HepG2 (cell line): Measurements from ENCODE around the gene RDH8. TPM values are rescaled to one million over a fixed set of nuclear protein-coding genes. Genes with fewer than 3 reads are reported as not detected.

Experiments
- MLLT10 ChIP-seq: sonication (generic); formaldehyde crosslinking; IDR thresholded peaks from 2 replicates; pipeline ENCODE4 v1.4.0; 2020; ENCODE audit warnings: missing genetic modification reagents
- NR2C2 ChIP-seq: sonication (generic); formaldehyde crosslinking; IDR thresholded peaks from 2 replicates; pipeline ENCODE4 v1.4.0; 2020; ENCODE audit warnings: missing genetic modification reagents, mild to moderate bottlenecking, moderate library complexity, borderline replicate concordance
- NR3C1 ChIP-seq: sonication (generic); formaldehyde crosslinking; IDR thresholded peaks from 2 replicates; pipeline ENCODE4 v1.4.0; 2020; ENCODE audit warnings: missing genetic modification reagents
- RXRB ChIP-seq: IDR thresholded peaks from 2 replicates; pipeline ENCODE4 v1.6.1; 2016; ENCODE audit warnings: borderline replicate concordance, missing genetic modification reagents, missing compliant biosample characterization
- SUZ12 ChIP-seq: fragments of 150-350 bp; IDR thresholded peaks from 2 replicates; pipeline ENCODE4 v1.6.1; 2014; ENCODE audit warnings: low read depth, low read length
- ZFY ChIP-seq: sonication (generic); formaldehyde crosslinking; IDR thresholded peaks from 2 replicates; pipeline ENCODE4 v1.4.0; 2020; ENCODE audit warnings: missing genetic modification reagents
- ZMYM4 ChIP-seq: sonication (generic); formaldehyde crosslinking; IDR thresholded peaks from 2 replicates; pipeline ENCODE4 v1.8.1; 2023; ENCODE audit warnings: mild to moderate bottlenecking, missing genetic modification reagents
- ZNF180 ChIP-seq: sonication (generic); formaldehyde crosslinking; IDR thresholded peaks from 2 replicates; pipeline ENCODE4 v1.4.0; 2020; ENCODE audit warnings: low read depth, missing genetic modification reagents, borderline replicate concordance
- ZNF451 ChIP-seq: sonication (generic); formaldehyde crosslinking; IDR thresholded peaks from 2 replicates; pipeline ENCODE4 v1.5.0; 2020; ENCODE audit warnings: mild to moderate bottlenecking, missing genetic modification reagents
- polyA plus RNA-seq, 8 experiments: library from polyadenylated mRNA; depleted of rRNA in 3 of 8; stranded (reverse) in 7 of 8; unstranded in 1 of 8; fragments of >200 nt; fragmentation: Illumina TruSeq in 4 of 8; extraction: Trizol in 4 of 8; gene quantifications; 2 replicates each; pipeline versions ENCODE4 v1.2.1 to v1.2.3, GENCODE V29; 2011 to 2016; ENCODE audit warnings: low read depth in 4 of 8, missing spikeins in 1 of 8, mixed read lengths in 1 of 8; ENCODE audit not compliant: insufficient read depth in 1 of 8
- total RNA-seq, 5 experiments: library from RNA; depleted of rRNA; stranded (reverse); fragments of >200 nt; fragmentation: Illumina TruSeq; extraction: Trizol; gene quantifications; 2 replicates each; pipeline ENCODE4 v1.2.3, GENCODE V29; 2016; ENCODE audit warnings: low read depth in 1 of 5
- TF ChIP-seq, protein P1 (sequence below): sonication (generic); formaldehyde crosslinking; IDR thresholded peaks from 2 replicates; pipeline ENCODE4 v1.8.1; 2023; ENCODE audit warnings: mild to moderate bottlenecking, moderate library complexity, missing genetic modification reagents
- TF ChIP-seq, protein P2 (sequence below): IDR thresholded peaks from 2 replicates; pipeline ENCODE4 v1.6.1; 2016; ENCODE audit warnings: low read depth
- TF ChIP-seq, protein P3 (sequence below): IDR thresholded peaks from 2 replicates; pipeline ENCODE4 v1.4.0; 2020; ENCODE audit warnings: mild to moderate bottlenecking, missing genetic modification reagents
- TF ChIP-seq, protein P4 (sequence below): sonication (generic); formaldehyde crosslinking; conservative IDR thresholded peaks from 2 replicates; pipeline ENCODE4 v1.8.0; 2022; ENCODE audit warnings: mild to moderate bottlenecking, moderate library complexity, missing genetic modification reagents
- TF ChIP-seq, protein P5 (sequence below): sonication (generic); formaldehyde crosslinking; IDR thresholded peaks from 2 replicates; pipeline ENCODE4 v1.4.0; 2020; ENCODE audit warnings: missing genetic modification reagents
- TF ChIP-seq, protein P6 (sequence below): sonication (generic); formaldehyde crosslinking; IDR thresholded peaks from 2 replicates; pipeline ENCODE4 v1.4.0; 2020; ENCODE audit warnings: mild to moderate bottlenecking, missing genetic modification reagents

RDH8 gene
- total and polyA plus RNA-seq, 2 of the 13 experiments (the other 11 are each of a cell fraction or from before 2014, with no cell fraction given) = not detected

DNA sequence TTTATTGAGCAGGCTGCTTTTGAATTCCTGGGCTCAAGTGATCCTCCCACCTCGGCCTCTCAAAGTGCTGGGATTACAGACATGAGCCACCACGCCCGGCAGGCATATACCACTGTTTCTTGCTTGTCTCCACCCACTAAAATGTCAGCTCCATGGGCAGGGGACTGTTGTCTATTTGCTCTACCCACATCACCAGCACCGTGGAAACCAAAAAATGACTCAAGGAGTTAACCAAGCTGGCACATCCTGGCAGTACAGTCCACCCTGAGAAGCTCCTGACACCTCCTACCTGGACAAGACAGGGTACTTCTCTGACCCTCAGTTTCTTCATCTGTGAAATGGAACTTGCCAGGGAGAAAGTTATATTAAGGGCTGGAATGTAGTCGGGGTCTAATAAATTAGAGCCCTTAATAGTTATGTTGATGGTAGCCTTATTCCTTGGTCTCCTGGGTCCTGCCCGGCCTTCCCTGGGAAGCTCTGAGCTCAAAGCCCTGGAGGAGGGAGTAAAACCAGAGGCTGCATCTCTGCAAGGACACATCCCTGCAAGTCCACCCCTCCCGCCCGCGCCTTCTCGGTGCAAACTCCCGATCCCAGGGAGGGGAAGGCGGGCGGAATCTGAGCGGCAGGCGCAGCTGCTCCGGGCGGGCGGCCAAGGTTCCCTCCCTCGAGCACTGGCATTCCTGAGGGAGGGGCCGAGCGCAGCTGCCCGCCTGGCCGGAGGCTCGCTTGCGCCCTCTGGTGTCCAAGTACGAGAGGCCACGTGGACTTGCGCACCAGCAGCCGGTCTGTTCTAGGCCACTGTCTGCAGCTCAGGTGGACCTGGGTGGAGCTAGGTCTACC lies 14.1 kb downstream of the RDH8 start (continued):
- TF ChIP-seq, protein P1, sequence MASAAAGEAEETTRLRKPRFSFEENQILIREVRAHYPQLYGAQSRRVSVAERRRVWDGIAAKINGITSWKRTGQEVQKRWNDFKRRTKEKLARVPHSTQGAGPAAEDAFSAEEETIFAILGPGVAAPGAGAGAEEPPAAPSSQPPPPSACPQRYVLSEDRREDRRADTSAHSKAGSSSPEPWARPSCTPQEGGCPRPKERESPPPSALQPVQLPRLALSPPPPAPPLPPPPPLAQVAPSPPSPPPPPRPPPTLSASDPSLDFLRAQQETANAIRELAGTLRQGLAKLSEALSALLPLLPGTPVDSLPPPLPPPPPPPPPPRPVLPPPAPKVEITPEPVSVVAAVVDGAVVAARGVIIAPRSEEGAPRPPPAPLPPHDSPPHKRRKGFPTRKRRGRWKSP (CRISPR knock-in tag) = peak; percentile 98
- TF ChIP-seq NR2C2 (CRISPR knock-in tag) (peak; percentile 46; the same call in 1 of the 2 replicates), ZFY (CRISPR knock-in tag) (peak; percentile 48; the same call in 1 of the 2 replicates), ZNF451 (CRISPR knock-in tag) (peak; percentile 92), ZNF180 (no peak), MLLT10 (CRISPR knock-in tag) (no peak), RXRB (CRISPR knock-in tag) (peak; percentile 84), ZMYM4 (CRISPR knock-in tag) (peak; percentile 85), SUZ12 (0 out of 2 replicates have a peak, but pooled peaks have one; percentile 17), NR3C1 (CRISPR knock-in tag) (no peak)
- TF ChIP-seq, protein P2, sequence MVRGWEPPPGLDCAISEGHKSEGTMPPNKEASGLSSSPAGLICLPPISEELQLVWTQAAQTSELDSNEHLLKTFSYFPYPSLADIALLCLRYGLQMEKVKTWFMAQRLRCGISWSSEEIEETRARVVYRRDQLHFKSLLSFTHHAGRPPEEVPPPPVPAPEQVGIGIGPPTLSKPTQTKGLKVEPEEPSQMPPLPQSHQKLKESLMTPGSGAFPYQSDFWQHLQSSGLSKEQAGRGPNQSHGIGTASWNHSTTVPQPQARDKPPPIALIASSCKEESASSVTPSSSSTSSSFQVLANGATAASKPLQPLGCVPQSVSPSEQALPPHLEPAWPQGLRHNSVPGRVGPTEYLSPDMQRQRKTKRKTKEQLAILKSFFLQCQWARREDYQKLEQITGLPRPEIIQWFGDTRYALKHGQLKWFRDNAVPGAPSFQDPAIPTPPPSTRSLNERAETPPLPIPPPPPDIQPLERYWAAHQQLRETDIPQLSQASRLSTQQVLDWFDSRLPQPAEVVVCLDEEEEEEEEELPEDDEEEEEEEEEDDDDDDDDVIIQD (CRISPR knock-in tag) = peak; percentile 71
- TF ChIP-seq, protein P3, sequence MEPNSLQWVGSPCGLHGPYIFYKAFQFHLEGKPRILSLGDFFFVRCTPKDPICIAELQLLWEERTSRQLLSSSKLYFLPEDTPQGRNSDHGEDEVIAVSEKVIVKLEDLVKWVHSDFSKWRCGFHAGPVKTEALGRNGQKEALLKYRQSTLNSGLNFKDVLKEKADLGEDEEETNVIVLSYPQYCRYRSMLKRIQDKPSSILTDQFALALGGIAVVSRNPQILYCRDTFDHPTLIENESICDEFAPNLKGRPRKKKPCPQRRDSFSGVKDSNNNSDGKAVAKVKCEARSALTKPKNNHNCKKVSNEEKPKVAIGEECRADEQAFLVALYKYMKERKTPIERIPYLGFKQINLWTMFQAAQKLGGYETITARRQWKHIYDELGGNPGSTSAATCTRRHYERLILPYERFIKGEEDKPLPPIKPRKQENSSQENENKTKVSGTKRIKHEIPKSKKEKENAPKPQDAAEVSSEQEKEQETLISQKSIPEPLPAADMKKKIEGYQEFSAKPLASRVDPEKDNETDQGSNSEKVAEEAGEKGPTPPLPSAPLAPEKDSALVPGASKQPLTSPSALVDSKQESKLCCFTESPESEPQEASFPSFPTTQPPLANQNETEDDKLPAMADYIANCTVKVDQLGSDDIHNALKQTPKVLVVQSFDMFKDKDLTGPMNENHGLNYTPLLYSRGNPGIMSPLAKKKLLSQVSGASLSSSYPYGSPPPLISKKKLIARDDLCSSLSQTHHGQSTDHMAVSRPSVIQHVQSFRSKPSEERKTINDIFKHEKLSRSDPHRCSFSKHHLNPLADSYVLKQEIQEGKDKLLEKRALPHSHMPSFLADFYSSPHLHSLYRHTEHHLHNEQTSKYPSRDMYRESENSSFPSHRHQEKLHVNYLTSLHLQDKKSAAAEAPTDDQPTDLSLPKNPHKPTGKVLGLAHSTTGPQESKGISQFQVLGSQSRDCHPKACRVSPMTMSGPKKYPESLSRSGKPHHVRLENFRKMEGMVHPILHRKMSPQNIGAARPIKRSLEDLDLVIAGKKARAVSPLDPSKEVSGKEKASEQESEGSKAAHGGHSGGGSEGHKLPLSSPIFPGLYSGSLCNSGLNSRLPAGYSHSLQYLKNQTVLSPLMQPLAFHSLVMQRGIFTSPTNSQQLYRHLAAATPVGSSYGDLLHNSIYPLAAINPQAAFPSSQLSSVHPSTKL (CRISPR knock-in tag) = peak; percentile 88
- TF ChIP-seq, protein P4, sequence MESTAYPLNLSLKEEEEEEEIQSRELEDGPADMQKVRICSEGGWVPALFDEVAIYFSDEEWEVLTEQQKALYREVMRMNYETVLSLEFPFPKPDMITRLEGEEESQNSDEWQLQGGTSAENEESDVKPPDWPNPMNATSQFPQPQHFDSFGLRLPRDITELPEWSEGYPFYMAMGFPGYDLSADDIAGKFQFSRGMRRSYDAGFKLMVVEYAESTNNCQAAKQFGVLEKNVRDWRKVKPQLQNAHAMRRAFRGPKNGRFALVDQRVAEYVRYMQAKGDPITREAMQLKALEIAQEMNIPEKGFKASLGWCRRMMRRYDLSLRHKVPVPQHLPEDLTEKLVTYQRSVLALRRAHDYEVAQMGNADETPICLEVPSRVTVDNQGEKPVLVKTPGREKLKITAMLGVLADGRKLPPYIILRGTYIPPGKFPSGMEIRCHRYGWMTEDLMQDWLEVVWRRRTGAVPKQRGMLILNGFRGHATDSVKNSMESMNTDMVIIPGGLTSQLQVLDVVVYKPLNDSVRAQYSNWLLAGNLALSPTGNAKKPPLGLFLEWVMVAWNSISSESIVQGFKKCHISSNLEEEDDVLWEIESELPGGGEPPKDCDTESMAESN (CRISPR knock-in tag) = peak; percentile 68
- TF ChIP-seq, protein P5, sequence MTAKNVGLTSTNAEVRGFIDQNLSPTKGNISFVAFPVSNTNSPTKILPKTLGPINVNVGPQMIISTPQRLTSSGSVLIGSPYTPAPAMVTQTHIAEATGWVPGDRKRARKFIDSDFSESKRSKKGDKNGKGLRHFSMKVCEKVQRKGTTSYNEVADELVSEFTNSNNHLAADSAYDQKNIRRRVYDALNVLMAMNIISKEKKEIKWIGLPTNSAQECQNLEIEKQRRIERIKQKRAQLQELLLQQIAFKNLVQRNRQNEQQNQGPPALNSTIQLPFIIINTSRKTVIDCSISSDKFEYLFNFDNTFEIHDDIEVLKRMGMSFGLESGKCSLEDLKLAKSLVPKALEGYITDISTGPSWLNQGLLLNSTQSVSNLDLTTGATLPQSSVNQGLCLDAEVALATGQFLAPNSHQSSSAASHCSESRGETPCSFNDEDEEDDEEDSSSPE (CRISPR knock-in tag) = peak; percentile 77
- TF ChIP-seq, protein P6, sequence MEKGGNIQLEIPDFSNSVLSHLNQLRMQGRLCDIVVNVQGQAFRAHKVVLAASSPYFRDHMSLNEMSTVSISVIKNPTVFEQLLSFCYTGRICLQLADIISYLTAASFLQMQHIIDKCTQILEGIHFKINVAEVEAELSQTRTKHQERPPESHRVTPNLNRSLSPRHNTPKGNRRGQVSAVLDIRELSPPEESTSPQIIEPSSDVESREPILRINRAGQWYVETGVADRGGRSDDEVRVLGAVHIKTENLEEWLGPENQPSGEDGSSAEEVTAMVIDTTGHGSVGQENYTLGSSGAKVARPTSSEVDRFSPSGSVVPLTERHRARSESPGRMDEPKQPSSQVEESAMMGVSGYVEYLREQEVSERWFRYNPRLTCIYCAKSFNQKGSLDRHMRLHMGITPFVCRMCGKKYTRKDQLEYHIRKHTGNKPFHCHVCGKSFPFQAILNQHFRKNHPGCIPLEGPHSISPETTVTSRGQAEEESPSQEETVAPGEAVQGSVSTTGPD (CRISPR knock-in tag) = no peak
